HG02943 (cell line): ENCODE results near the gene CACNA1F.

ENCODE experiments used
- ATAC-seq: cut with Tn5 transposase; IDR thresholded peaks from one replicate; pipeline ENCODE4 v1.9.1; 2021; ENCODE audit warnings: mild to moderate bottlenecking, low read depth, moderate library complexity; ENCODE audit not compliant: unreplicated experiment

CACNA1F gene

GRCh38 chrX:49202022-49202421, 31.1 kb downstream of the CACNA1F start:
- no peak for ATAC-seq

DNA sequence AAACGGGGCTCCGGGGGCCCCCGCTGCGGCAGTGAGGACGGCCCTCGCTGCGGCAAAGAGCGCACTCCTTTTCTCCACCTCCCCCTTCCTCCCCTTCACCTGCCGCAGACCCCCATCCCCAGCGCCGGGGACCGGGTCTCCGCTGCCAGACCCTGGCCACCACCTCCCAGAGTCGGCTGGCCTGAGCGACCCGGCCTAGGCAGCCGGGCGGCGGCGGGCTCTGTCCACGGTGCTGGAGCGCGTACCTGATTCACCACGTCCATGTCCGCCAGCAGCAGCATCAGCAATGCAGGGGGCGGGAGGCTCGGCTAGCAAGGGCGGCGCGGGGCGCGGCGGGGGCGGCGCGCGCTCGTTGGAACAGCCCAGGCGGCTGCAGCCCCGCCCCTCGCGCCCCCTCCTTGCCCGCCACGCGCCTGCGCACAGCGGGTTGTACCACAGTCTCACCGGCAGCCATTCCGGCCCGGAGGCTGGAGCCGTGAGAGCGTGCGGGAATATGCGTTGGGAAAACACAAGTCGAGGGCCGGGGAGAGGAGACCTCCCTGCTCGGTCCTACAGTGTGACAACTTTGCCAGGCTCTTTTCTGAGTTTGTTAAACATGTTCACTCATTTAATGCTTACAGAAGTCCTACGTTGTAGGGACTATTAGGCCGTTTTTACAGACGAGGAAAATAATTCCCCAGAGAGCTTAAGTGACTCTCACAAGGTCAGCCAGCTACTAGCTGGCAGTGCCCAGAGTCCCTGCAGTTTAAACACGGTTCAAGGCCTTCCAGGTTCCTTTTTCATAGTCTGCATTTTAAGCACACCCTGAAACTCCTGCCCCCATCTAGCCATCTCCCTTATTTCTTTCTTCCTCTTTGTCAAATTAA, 33.0 kb downstream of the CACNA1F start, which contains the start of gene SYP:
TSS of gene SYP (minus strand) at position 288 of the 866 bp plus-strand sequence. CDS start at position 281, 7 bp downstream.
- peak; percentile 77 for ATAC-seq

DNA sequence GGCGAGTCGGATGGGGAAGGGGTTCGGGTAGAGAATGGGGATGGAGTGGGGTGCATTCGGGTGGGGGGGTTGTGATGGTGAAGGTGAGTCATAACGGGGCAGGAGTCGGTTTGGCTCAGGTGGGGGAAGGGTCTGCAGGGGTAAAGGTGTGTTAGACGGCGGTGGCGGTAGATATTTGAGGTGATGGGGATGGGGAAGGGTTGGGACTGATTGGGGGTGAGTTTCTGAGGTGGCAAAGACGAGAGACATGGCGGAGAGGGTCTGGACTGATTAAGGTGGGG, 33.9 kb downstream of the CACNA1F start:
- no peak for ATAC-seq

GRCh38 chrX:49198540-49199314, 34.4 kb downstream of the CACNA1F start:
- no peak for ATAC-seq

- ATAC-seq: no peak
These were observed 35.5 kb downstream of the CACNA1F start for GRCh38 chrX:49197543-49198087.

DNA sequence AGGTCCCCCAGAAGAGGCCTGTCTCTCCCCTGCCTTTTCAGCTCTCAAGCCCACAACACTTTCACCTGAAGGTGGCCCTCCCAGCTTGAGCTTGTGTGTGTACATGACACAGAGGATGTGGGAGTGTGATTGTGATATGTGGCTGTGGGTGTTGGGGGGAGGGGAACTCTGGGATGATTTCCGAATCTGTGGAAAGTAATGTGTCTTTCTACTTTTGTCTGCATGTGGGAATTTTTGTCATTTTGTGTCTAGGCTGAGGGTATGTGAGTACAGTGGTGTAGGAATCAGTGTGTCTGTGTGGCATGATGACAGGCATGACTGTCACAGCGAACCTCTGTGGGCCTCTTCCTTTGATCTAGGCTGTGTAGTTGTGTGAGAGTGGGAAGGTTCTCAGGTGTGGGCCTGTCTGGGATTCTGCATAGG, 39.6 kb downstream of the CACNA1F start:
- ATAC-seq: no peak

DNA sequence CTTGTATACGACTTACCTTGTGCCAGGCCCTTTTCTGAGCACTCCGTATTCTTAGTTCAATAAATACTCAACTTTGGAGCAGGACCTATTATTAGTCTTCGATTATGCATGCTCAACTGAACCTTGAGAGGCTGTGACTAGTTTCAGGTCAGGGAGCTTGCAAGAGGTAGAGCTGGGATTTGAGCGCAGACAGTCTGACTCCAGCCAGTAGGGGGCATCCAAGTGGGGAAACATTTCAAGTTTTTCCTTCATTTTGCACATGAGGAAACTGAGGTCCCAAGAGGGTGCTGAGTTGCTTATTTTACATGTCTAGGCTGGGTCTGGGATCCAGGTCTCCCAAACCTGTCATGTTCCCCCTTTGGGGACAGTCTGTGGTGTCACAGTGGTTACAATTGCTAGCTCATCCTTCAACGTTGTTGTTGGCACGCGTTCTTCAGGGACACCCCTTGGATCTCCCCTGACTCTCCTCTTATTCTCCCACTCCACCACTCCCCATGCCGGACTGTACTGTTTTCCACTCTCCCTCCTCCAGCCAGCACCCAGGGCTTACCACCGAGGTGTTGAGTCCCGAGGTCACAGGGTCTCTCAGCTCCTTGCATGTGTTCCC, 40.3 kb downstream of the CACNA1F start:
- no peak for ATAC-seq

DNA sequence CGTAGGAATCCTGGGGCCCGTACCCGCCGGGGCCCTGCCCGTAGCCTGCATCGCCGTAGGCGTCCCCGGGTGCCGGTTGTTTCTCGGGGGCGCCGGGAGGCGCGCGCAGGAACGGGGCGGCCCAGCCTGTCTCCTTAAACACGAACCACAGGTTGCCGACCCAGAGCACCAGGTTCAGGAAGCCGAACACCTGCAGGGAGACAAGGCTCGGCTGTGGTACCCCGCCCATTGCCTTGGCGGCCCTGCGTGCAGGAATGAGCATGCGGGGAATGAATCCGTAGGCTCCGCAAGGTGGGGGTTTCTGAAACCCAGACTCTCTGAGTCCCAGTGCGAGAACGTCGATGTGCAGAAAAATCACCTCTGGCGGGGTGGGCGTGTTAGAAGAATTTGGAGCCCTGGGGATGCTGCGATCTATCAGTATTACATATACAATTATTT, 41.5 kb downstream of the CACNA1F start:
- peak; percentile 11 for ATAC-seq

DNA sequence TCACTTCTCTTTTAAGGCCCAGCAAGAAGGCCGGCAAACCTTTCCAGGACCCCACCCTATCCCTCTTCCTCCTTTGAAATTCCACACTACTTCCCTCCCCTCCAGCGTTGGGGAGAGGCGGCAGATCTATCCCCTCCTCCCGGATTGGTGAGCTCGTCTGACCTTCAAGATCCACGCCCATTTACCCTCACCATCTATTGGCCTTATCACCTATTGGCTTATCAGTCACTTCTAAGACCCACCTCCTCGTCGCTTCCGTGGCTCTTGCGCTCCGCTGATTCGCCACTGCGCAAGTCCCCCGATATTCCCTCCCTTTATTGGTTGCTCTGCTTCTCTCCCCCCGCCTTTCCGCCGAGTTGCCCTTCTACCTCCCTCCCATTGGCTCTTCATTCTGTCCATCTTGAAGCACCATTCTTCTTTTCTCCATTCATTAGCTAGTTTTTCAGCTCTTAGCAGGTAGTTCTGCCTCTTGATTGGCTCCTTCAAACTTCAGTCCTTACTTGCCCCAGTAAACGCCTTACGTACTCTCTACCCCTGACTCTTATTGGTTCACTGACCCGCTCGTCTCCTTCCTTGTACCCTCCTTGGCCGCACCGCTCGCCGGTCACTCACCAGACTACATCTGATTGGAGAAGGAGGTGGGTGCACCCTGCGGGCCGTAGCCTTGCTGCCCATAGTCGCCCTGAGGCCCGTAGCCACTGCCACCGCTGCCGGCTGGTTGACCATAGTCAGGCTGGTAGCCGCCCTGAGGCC, 42.1 kb downstream of the CACNA1F start:
- peak; percentile 89 for ATAC-seq

- ATAC-seq: no peak
These were observed 43.5 kb downstream of the CACNA1F start for GRCh38 chrX:49189606-49190005.

DNA sequence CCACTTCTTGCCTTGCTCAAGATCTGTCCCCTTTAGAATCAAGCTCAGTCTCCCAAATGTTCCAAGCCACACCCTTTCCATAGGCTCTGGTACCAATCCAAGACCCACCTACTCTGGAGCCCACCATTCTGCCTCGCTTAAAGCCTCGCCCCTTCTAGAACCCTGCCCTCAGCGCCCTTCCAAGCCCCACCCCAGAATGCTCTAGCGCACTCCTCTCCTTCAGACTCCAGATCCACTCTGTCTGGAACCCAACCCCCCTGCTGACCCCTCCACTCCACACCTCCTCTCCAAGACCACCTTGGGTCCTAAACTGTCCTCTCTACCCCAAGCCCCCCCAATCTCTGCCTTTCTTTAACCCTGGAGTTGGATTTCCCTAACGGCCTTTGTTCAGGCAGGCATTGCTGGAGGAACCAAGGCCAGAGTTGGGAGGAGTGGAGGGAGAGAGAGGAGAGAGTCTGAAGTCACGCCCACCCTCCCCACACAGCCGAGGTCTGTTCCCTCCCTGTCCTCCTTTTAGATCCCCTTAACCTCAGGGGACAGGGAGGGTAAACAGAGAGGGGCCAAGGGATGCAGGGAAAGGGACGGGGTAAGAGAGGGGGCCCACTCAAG, 44.6 kb downstream of the CACNA1F start:
- ATAC-seq: no peak

DNA sequence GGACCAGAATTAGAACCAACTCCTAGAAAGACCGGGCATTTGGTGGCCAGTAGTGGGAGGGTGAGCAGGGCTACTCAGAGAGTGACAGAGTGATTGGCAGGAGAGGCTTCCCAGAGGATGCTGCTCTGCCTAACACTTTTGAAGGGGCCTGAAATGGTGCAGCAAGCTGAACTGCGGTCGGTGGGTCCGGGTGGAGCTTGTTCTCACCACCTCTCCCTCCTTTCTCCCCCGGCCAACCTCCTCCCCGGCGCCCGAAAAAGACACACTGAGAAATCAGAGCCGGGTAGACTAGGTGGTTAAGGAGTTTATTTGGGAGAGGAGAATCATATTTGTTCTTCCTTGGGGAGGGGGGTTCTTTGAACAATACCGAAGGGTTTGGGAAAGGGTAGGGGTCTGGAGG, 45.6 kb downstream of the CACNA1F start:
- no peak for ATAC-seq

GRCh38 chrX:49187028-49187394, 46.1 kb downstream of the CACNA1F start:
- ATAC-seq: no peak

GRCh38 chrX:49186125-49187027, 46.8 kb downstream of the CACNA1F start, which contains the start of gene PRICKLE3:
PRICKLE3 (minus strand) TSS chrX:49186373; CDS start chrX:49186297, 76 bp downstream.
- ATAC-seq: no peak

- no peak for ATAC-seq
These were observed 48.6 kb downstream of the CACNA1F start for GRCh38 chrX:49184294-49185281.

DNA sequence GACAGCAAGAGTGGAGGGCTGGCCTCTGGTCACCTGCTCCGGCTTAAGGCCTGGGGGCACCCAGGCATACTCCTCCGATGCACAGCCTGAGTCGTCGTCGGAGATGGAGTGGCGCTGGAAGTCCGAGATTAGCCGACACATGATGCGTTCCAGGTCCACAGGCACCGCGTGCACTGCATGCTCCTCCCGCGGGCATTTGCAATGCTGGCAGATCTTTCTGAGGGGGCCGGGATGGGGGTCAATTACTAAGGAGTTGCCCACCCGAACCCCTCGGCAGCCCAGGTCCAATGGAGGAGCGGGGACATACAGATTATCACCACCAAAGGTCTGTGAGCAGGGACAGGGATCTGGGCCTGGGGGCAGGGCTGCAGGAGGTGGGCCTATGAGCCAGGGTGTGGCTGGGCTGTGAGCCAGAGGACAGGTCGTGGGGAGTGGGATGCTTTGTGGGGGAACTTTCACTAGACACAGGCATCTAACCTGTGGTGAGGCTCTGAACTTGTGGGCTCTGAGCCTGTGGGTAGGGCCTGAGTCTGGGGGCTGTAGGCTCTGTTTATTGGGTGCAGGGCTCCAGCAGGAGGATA, 49.3 kb downstream of the CACNA1F start:
- ATAC-seq: no peak

- ATAC-seq: no peak
These were observed 53.8 kb downstream of the CACNA1F start for GRCh38 chrX:49179358-49179757.
